AG04450 (cell line): ENCODE measurements around the gene RPS14. TPM values are rescaled to one million over a fixed set of nuclear protein-coding genes. Genes with fewer than 3 reads are reported as not detected.
"Not testable (repeated sequence)": the region's sequence is repeated elsewhere in the genome, so short reads cannot be mapped to it uniquely, and the experiment has no call there.

Experiments used
- CTCF ChIA-PET: fragments of 300-600, 350-600 bp; formaldehyde crosslinking; extraction: SDS; loops from one replicate; lab custom pipeline; 2022; ENCODE audit warnings: antibody characterized with exemption, inconsistent platforms; lab: Charles Lee
- POLR2A ChIA-PET: fragments of 350-600 bp; formaldehyde crosslinking; extraction: SDS; loops from one replicate; lab custom pipeline; 2021; ENCODE audit warnings: antibody characterized with exemption, inconsistent platforms; lab: Yijun Ruan, JAX
- DNase-seq: peaks from one replicate; pipeline ENCODE4 v3.0.0-alpha.2; 2011; ENCODE audit warnings: low read depth, low spot score
- H3K27ac ChIP-seq: one replicate; pipeline ENCODE4 v1.5.1; 2012; ENCODE audit warnings: low read depth, low read length, control low read depth
- H3K27me3 ChIP-seq: one replicate; pipeline ENCODE4 v1.6.0; 2012; ENCODE audit warnings: low read length; ENCODE audit not compliant: control insufficient read depth, insufficient read depth
- H3K4me3 ChIP-seq: 2 replicates; pipeline ENCODE4 v1.5.1; 2011; ENCODE audit warnings: mild to moderate bottlenecking, low read depth, low read length, control low read depth
- H3K9me3 ChIP-seq: 2 replicates; pipeline ENCODE4 v1.5.1; 2012; ENCODE audit warnings: low read length; ENCODE audit not compliant: control insufficient read depth, insufficient read depth
- CTCF ChIP-seq: IDR thresholded peaks from 2 replicates; pipeline ENCODE4 v1.5.1; 2011; ENCODE audit warnings: low read depth, low read length, control low read depth, inconsistent platforms
- polyA plus RNA-seq: library from polyadenylated mRNA; depleted of rRNA; stranded (reverse); fragments of >200 nt; gene quantifications from 2 replicates; pipeline ENCODE4 v1.2.3, GENCODE V29; 2011

Gene RPS14
- polyA plus RNA-seq, 1 experiment, result 3,620 TPM

DNA sequence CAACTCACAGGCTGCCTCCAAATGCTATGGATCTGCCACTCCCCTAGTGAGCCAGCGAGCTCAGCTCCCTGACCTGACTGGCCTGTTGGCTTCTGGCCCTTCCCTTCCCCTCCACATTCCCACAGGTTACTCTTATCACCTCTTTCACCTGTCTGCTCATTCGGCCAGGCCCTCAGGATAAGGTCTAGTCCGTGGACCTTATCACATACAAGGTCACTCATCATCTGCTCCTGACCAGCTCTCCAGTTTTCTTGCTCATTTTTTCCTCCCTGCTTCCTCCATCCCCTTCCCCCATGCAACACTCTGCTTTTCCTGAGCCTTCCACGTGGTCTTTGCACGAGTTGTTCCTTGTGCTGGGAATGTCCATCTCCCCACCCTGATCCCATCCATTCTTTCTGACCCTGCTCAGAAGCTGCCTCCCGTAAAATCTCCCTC lies 32.5 kb upstream of the RPS14 start:
- DNase-seq, result no peak
- ChIA-PET CTCF (interaction anchor here (1.4 kb wide), 1 partner anchor 64 kb away, joined by 4 read pairs; no protein-coding TSS in a partner anchor), POLR2A (interaction anchor here (0.8 kb wide), 1 partner anchor 9 kb away, joined by 3 read pairs; no protein-coding TSS in a partner anchor)

GRCh38 chr5:150481708-150481965 lies 32.1 kb upstream of the RPS14 start:
- Histone ChIP-seq H3K27me3 (no peaks in the 10 kb centered on the region), H3K9me3 (no peaks in the 10 kb centered on the region), H3K4me3 (no peak overlapping the region), H3K27ac (no peak overlapping the region)
- ChIA-PET CTCF (no interaction called here), POLR2A (interaction anchor here (0.8 kb wide), 1 partner anchor 9 kb away, joined by 3 read pairs; no protein-coding TSS in a partner anchor)
- no peak for TF ChIP-seq CTCF
- no peak for DNase-seq

More for the DNA sequence above, 32.5 kb upstream of the RPS14 start:
- TF ChIP-seq CTCF, result no peak
- H3K27me3 ChIP-seq, result no peaks in the 10 kb centered on the region
- no peak overlapping the region for H3K4me3 ChIP-seq
- H3K27ac ChIP-seq, result no peak overlapping the region
- no peaks in the 10 kb centered on the region for H3K9me3 ChIP-seq

GRCh38 chr5:150479416-150479815 lies 29.9 kb upstream of the RPS14 start:
- no peak for TF ChIP-seq CTCF
- no peak overlapping the region for H3K27ac ChIP-seq
- POLR2A ChIA-PET, result no interaction called here
- no peak overlapping the region for H3K4me3 ChIP-seq
- no peaks in the 10 kb centered on the region for H3K9me3 ChIP-seq
- DNase-seq, result no peak
- CTCF ChIA-PET, result interaction anchor here (0.6 kb wide), 1 partner anchor 21 kb away, joined by 5 read pairs; no protein-coding TSS in a partner anchor
- H3K27me3 ChIP-seq, result no peaks in the 10 kb centered on the region

GRCh38 chr5:150476568-150476967 lies 27.0 kb upstream of the RPS14 start:
- DNase-seq, POLR2A ChIA-PET, H3K9me3 ChIP-seq, H3K4me3 ChIP-seq, H3K27ac ChIP-seq, H3K27me3 ChIP-seq, CTCF ChIA-PET: not testable (repeated sequence)

DNA sequence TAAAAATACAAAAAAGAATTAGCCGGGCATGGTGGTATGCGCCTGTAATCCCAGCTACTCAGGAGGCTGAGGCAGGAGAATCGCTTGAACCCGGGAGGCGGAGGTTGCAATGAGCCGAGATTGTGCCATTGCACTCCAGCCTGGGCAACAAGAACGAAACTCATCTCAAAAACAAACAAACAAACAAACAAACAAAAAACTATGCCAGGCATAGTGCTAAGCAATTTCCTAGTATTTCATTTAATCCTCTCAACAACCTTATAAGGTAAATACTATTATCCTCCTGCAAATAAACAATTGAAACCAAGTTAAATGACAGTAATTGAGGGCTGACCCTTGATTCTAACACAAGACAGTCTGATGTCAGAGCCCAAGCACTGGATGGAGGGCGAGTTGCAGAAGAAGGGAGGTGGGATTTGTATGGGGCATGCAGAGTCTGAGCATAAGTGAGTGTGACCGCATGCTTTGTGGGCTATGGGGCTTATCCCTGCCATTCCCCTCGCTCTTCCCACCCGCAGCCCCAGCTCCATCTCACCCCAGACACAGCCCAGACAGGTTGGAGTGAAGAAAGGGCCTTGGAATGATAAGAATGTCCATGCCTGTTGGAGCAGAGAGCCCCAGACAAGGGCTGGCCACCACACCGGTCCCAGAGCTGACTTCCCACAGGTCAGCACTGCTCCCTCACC lies 24.3 kb upstream of the RPS14 start:
- no peak for DNase-seq
- Histone ChIP-seq H3K9me3 (no peaks in the 10 kb centered on the region), H3K27me3 (no peaks in the 10 kb centered on the region), H3K4me3 (no peak overlapping the region), H3K27ac (peak overlapping the region; percentile 94)
- CTCF ChIA-PET, result interaction anchor here (1.0 to 2.3 kb wide), 5 partner anchors 15 to 71 kb away, joined by 4 to 5 read pairs (median 4); no protein-coding TSS in a partner anchor
- POLR2A ChIA-PET, result interaction anchor here (0.5 to 1.4 kb wide), 6 partner anchors 13 to 996 kb away, joined by 3 to 7 read pairs (median 4); no protein-coding TSS in a partner anchor
- TF ChIP-seq CTCF, result no peak
